NCI-H69 (cell line): ENCODE data around the gene CLASRP.
"Not testable (repeated sequence)": the region's sequence is repeated elsewhere in the genome, so short reads cannot be mapped to it uniquely, and the experiment has no call there.

Experiments
- DNase-seq: peaks from one replicate; lab custom pipeline; 2025; lab: John Stamatoyannopoulos, UW

CLASRP gene

DNA sequence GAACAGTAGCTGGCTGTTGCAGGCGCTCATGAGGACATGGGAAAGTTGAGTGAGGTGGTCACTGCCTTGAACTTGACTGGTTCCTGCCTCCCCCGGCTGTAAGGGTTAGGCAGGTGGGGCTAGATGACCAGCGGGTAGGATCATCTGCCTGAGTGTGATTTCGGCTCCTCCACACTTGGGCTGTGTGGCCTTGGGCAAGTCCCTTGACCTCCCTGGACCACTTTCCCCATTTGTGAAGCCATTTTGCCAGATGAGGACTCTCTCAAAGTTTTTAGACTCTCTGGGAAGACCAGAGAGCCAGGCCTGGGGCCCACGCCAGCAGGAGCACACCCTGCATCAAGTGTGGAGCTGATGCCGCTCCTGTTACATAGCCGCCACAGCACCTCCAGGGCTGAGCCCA, 63.6 kb downstream of the CLASRP start:
- no peak for DNase-seq

DNA sequence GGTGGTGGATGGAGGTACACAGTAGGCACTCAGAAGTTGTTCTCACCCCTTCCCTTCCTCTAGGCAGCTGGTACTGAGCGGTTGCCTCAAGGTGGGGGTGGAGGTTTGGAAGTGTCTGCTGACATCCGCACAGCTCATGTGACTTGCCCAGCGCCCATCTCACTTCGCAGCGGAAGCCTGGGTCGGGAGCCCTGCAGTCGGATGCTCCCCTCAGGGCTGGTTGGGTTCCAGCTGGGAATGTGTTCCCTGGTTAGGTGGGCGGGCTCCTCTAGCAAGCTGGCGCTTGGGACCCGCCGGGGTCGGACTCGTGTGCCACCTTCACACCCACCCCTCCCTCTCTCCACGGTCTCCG, 64.3 kb downstream of the CLASRP start:
- peak; percentile 96 for DNase-seq

DNA sequence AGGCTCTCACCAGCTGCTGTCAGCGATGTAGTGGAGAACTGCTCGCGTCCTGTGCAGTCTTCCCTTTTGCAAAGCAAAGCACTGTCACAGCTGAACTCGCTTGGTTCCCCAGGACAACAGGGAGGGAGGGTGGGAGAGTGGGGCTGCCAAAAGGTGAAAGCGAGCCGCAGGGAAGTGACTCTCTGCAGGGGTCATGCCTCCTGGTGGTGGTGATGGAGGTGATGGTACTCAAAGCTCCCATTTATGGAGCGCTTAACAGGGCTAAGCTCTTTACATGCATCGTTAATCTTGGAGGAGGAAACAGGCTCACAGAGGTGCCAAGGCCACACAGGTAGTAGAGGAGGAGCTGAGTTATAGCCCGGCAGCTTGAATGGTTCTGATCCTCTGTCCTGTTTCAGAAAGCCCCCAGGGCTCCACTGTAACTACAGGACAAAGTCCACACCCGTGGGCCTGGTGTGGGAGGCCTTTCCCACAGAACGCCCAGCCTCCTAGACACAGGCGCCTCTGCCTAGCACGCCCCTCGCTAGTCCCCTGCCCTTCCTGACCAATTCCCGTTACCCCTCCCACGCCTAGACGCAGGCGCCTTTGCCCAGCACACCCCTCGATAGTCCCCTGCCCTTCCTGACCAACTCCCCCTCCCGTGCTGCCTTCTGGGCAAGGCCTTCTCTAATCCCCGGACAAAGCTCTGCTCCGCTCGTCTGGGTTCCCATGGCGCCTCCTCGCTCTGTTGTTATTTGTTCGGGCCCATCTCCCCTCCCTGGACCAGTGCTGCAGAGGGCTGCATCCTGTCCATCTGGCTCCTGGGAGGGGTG, 64.9 kb downstream of the CLASRP start:
- DNase-seq, result peak; percentile 96

DNA sequence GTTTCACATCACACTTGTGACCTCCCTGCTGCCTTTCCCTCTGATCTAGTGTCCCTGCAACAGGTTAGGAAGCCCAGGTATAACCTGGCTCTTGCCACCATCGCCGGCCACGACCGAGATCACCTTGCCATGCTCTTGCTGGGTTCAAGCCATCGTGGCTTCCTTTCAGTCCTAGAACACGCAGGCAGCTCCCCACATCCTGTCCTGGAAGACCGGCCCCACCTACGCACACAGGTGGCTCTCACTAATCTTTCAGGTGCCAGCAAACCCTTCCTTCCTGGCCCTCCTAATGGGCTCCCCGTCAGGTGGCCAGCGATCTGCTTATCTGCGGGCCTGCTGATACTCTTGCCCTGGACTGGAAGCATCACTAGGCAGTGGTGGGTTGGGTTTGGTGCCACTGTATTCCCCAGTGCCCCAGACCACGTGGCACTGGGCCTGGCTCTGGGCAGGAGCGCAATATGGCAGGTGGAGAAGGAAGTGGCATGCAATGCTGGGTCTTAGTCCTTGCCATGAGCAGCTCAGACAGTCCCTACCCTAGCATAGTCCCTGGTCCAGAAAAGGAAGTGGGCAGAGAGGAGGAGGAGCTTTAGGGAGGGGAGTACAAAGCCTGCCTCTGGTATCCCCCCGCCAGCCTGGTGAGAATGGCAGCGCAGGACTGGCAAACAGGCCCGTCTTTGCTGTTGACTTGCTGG, 66.0 kb downstream of the CLASRP start:
- DNase-seq, result peak; percentile 51

DNA sequence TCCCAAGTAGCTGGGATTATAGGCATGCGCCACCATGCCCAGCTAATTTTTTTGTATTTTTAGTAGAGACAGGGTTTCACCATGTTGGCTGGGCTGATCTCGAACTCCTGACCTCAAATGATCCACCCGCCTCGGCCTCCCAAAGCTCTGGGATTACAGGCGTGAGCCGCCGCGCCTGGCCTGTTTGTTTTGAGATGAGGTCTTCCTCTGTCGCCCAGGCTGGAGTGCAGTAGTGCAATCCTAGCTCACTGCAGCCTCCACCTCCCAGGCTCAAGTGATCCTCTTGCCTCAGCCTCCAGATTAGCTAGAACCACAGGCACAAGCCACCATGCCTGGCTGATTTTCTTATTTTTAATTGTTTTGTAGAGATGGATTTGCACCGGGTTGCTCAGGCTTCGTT, 67.5 kb downstream of the CLASRP start:
- DNase-seq, result not testable (repeated sequence)

DNA sequence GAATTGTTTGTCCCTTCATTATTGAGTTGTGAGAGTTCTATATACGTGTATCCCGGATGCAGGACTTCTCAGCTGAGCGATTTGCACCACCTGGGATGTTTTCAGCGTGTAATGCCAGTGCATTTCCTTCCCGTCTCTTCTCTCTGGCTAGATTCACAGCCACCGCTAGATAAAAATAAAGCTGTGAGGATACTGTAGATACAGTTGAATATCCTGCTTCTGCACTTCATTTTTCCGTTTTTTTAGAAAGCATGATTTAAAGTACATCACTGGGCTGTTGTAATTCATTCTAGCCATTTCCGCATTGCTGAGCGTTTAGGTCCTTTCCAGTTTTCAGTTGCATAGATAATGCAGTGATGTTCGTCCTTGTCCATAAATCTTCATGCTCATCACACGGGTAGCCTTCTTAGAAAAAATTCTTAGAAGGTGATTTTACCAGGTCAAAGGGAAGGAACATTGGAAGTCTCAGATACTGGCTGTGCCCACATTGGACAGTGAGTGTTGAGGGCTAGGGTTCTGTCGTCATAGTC, 68.8 kb downstream of the CLASRP start:
- no peak for DNase-seq

DNA sequence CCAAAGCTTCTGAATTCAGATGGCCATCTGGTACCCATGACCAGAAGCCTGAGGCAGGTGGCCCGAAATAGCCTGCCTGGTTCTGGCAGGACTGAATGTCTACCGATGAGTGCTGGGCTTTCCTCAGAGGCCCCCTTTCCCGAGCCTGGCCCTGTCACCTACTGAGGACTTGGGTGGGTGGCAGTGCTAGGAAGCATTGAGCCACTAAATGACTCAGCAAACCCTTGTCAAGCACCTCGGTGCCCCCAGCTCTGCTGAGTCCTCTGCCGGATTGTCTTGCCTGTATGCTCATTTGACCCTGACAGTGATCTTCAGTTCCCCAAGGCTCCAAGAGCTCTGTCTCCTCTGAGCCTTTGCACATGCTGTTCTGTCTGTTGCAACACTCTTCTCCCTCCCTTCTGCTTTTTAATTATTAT, 72.0 kb downstream of the CLASRP start:
- DNase-seq, result no peak

DNA sequence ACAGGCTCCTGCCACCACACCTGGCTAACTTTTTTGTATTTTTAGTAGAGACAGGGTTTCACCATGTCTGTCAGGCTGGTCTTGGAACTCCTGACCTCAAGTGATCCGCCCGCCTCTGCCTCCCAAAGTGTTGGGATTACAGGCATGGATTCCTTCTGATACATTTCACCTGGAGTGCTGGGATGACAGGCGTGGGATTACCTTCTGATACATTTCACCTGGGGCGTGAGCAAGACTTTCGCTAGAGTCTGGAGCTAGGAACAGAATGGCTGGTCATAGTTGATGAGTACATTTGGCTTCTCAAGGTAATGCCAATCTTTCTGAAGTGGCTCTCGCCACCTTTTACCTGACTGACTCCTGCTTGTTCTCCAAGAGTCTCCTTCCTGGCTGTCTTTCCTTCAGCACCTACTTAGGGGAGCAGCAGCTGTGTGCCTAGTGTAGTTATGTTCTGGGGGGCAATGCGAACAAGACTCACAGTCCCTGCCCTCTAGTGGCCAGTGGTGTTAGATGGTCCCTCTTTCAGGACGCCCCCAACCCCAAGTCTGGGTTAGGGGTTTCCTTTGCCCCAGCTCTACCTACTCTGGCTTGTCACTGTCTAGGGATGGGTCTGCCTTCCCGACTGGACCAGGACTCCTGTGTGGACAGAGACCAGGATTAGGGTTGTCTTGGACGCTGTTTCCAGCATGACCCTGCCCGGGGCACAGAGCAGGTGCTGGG, 73.4 kb downstream of the CLASRP start:
- DNase-seq, result no peak

DNA sequence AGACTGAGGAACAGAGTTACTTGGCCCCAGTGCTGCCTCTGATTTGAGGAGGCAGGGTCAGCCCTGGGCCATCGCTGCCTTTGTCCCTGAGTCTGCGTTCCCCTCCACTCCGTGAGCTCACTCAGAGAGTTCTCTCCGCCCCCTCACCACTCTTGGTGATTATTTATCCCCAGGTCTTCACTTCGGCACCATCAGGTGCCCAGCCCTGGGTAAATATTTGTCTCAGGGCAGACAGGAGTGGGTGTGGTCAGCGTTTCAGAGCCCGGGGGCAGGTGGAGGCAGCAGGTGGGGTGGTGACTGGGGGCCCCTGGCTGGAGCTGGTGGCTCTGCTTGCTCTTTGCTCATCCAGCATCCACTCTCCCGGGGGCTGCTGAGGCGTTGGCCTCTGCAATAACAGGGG, 74.8 kb downstream of the CLASRP start:
- peak; percentile 99 for DNase-seq

DNA sequence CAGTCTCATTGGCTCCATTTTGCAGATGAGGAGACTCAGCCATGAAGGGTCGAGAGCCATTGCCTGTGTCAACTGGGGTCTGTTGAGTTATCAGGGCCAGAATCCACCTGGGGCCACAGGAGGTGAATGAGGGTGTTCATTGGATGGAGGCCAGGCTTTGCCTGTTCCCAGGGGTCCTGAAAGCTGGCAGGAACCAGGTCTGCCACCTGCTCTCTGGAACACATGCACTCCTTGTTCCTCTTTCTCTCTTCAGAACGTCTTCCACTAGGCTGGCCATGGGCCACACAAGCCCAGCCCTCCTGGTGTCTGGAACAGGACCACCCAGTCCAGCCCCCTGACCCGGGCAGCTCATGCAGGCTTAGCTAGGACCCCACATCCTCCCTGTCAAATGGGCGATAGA, 75.3 kb downstream of the CLASRP start:
- peak; percentile 95 for DNase-seq

DNA sequence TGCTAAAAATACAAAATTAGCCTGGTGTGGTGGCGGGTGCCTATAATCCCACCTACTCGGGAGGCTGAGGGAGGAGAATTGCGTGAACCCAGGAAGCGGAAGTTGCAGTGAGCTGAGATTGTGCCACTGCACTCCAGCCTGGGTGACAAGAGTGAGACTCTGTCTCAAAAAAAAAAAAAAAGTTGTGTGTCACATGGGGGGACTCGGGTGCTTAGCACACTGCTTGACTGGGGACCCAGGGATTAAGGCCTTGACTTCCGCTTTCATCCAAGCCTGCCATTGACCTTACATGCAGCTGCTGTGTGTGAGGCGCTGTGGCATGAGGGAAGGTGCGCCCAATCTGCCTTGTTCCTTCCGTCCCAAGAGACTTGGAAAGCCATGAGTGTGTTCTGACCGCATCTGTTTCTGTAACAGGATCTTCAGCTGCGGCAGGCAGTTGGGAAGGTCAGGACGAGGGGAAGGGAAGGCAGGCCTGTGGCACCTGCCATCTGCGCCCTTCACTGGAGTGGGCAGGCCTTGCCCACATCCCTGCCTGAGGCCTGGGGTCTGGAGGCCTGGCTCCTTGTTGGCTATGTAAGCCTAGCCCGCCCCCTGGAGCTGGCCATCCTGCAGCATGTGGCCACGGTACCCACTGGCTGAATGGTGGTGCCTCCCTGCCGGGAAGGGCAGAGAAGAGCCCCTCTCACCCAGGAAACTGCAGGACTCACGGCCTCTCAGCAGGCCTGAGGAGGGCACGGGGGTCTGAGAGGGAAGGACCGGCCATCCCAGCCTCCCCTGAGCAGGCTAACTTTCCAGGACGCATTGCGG, 77.2 kb downstream of the CLASRP start:
- peak; percentile 96 for DNase-seq

DNA sequence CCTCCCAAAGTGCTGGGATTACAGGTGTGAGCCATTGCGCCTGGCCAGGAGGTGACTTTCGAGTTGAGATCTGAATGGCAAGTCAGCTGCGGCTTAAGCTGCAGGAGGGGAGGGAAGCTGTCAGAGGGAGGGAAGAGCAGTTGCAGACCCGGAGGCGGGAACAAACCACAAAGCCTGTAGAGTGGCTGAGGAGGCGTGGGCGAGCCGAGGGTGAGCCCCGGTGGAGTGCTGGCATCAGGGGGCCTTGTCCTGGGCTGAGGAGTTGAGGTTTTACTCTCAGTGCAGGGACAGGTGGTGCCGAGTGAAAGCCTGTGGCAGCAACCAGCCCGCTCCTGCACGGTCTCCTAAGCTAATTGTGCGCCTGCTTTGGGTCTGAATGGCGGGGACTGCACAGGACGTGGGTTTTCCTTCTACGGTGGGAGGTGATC, 78.3 kb downstream of the CLASRP start:
- peak; percentile 85 for DNase-seq

DNA sequence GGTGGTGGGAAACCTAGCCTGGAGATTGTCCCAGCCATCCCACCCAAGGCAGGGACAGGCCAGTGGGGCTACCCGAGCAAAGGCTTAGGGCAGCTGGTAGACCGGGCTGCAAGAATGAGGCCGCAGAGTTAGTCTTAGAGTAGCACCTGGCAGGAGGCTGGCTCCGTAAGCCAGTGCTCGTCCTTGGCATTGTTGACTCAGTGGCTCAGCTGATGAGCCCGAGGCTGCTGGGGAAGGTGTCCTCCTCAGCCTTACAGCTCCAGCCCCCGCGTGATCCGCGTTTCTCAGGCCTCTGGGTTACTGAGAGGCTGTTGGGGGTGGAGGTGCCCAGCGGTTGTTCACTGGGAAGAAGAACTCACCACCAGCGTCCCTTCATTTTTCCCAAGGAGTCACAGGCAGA, 78.8 kb downstream of the CLASRP start:
- DNase-seq, result peak; percentile 82

DNA sequence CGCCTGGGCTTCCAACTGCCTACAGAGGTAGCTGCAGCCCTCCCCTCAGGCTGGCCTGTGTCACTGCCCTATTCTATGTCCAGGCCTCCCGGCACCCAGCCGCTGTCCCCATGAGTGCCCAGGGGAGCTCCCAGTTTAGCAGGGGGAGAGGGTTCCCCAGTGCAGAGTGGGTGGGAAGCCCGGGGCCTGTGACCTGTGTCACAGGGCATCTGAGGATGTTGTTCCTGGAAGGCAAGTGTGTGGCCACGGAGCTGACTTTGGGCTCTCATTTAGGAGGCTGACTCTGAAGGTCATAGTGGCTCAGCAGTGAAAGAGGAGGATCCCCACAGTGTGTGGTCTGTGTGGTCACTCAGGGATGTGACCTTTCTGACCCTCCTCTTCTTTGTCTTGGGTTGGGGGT, 79.3 kb downstream of the CLASRP start:
- no peak for DNase-seq

DNA sequence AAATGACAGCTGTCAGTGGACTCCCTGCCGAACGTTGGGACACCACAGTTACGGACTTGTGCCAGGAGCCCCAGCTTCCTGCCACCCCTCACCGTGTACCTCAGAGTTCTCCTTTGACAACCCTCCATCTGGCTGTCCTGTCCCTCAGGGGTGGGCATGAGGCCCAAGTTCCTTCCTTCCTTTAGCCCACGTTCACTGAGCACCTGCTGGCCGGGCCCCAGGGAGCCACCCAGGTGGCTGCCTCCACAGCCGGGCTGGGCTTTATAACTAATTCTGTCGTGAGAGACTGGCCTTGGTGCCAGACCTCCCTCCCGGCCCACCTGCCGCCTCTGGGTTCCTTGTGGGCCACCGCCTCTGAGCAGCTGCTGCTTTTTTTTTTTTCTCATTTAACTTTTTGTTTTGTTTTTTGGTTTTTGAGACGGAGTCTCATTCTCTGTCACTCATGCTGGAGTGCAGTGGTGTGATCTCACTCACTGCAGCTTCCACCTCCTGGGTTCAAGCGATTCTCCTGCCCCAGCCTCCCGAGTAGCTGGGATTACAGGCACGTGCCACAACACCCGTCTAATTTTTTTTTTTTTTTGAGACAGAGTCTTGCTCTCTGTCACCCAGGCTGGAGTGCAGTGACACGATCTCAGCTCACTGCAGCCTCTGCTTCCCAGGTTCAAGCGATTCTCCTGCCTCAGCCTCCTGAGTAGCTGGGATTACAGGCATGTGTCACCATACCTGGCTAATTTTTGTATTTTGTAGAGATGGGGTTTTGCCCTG, 79.9 kb downstream of the CLASRP start:
- DNase-seq, result peak; percentile 81

DNA sequence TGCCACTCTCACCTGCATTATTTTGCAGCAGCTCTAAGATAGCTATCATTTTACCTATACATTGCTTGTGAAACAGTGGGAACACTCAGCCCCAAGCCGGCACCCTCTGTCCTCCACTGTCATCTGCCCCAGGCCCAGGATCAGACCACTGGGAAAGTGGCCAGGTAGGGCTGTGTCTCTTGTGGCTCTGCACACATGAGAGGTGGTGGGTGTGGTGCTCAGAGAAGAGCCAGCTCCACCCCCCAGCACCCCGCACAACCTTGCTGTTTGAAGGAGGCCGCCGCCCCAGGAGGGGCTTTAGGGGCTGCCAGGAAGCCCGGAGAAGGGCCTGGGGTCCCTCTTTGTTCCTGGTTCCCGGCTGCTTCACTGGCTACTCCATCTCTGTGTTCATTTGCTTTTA, 80.7 kb downstream of the CLASRP start:
- peak; percentile 53 for DNase-seq
